HepG2 (cell line): ENCODE data around the gene TANGO2. TPM values are rescaled to one million over a fixed set of nuclear protein-coding genes. Genes with fewer than 3 reads are reported as not detected.

Source experiments
- BORCS8-MEF2B ChIP-seq: sonication (generic); formaldehyde crosslinking; IDR thresholded peaks from 2 replicates; pipeline ENCODE4 v1.8.0; 2022; ENCODE audit warnings: mild to moderate bottlenecking, missing genetic modification reagents
- CREM ChIP-seq, 2 experiments: sonication (generic) in 1 of 2; formaldehyde crosslinking in 1 of 2; IDR thresholded peaks; 2 replicates each; pipeline versions ENCODE4 v1.4.0 to v1.6.1; 2016 to 2020; ENCODE audit warnings: antibody characterized with exemption in 1 of 2, mild to moderate bottlenecking in 1 of 2, missing genetic modification reagents in 1 of 2
- FOXP1 ChIP-seq, 2 experiments: fragments of 450-650 bp in 1 of 2; IDR thresholded peaks; 2 replicates each; pipeline ENCODE4 v1.6.1; 2017 to 2018; ENCODE audit warnings: antibody characterized with exemption in 1 of 2
- HIVEP1 ChIP-seq: sonication (generic); formaldehyde crosslinking; IDR thresholded peaks from 2 replicates; pipeline ENCODE4 v1.4.0; 2020; ENCODE audit warnings: mild to moderate bottlenecking, missing genetic modification reagents
- NCOA1 ChIP-seq: sonication (generic); formaldehyde crosslinking; IDR thresholded peaks from 2 replicates; pipeline ENCODE4 v1.9.0; 2021; ENCODE audit warnings: missing genetic modification reagents
- PLRG1 ChIP-seq: fragments of 450-650 bp; conservative IDR thresholded peaks from 2 replicates; pipeline ENCODE4 v1.6.1; 2016
- RXRA ChIP-seq: sonication (generic); formaldehyde crosslinking; IDR thresholded peaks from 2 replicates; pipeline ENCODE4 v1.5.1; 2020; ENCODE audit warnings: missing genetic modification reagents
- RXRB ChIP-seq: IDR thresholded peaks from 2 replicates; pipeline ENCODE4 v1.6.1; 2016; ENCODE audit warnings: borderline replicate concordance, missing genetic modification reagents, missing compliant biosample characterization
- SSRP1 ChIP-seq: IDR thresholded peaks from 2 replicates; pipeline ENCODE4 v1.6.1; 2016; ENCODE audit warnings: control low read depth
- ZFX ChIP-seq: sonication (generic); formaldehyde crosslinking; IDR thresholded peaks from 2 replicates; pipeline ENCODE4 v1.4.0; 2020; ENCODE audit warnings: mild to moderate bottlenecking, low read depth, missing genetic modification reagents, moderate library complexity
- ZNF564 ChIP-seq: sonication (generic); formaldehyde crosslinking; IDR thresholded peaks from 2 replicates; pipeline ENCODE4 v1.8.1; 2023; ENCODE audit warnings: mild to moderate bottlenecking, missing genetic modification reagents
- ZNF768 ChIP-seq: sonication (generic); formaldehyde crosslinking; IDR thresholded peaks from 2 replicates; pipeline ENCODE4 v1.4.0; 2020; ENCODE audit warnings: missing genetic modification reagents
- ZNF790 ChIP-seq: sonication (generic); formaldehyde crosslinking; IDR thresholded peaks from 2 replicates; pipeline ENCODE4 v1.8.0; 2022; ENCODE audit warnings: missing genetic modification reagents, mild to moderate bottlenecking, borderline replicate concordance
- ZNF792 ChIP-seq: IDR thresholded peaks from 2 replicates; pipeline ENCODE4 v1.6.1; 2016
- polyA plus RNA-seq, 8 experiments: library from polyadenylated mRNA; depleted of rRNA in 3 of 8; stranded (reverse) in 7 of 8; unstranded in 1 of 8; fragments of >200 nt; fragmentation: Illumina TruSeq in 4 of 8; extraction: Trizol in 4 of 8; gene quantifications; 2 replicates each; pipeline versions ENCODE4 v1.2.1 to v1.2.3, GENCODE V29; 2011 to 2016; ENCODE audit warnings: low read depth in 4 of 8, missing spikeins in 1 of 8, mixed read lengths in 1 of 8; ENCODE audit not compliant: insufficient read depth in 1 of 8
- total RNA-seq, 5 experiments: library from RNA; depleted of rRNA; stranded (reverse); fragments of >200 nt; fragmentation: Illumina TruSeq; extraction: Trizol; gene quantifications; 2 replicates each; pipeline ENCODE4 v1.2.3, GENCODE V29; 2016; ENCODE audit warnings: low read depth in 1 of 5
- TF ChIP-seq, protein P1 (sequence below): sonication (generic); formaldehyde crosslinking; IDR thresholded peaks from 2 replicates; pipeline ENCODE4 v1.5.1; 2020; ENCODE audit warnings: mild to moderate bottlenecking, missing genetic modification reagents, moderate library complexity
- TF ChIP-seq, protein P2 (sequence below): sonication (generic); formaldehyde crosslinking; IDR thresholded peaks from 2 replicates; pipeline ENCODE4 v1.5.0; 2020; ENCODE audit warnings: mild to moderate bottlenecking, missing genetic modification reagents, borderline replicate concordance
- TF ChIP-seq, protein P3 (sequence below): sonication (generic); formaldehyde crosslinking; IDR thresholded peaks from 2 replicates; pipeline ENCODE4 v1.5.0; 2020; ENCODE audit warnings: missing genetic modification reagents

The TANGO2 gene
- total and polyA plus RNA-seq, 2 of the 13 experiments (the other 11 are each of a cell fraction or from before 2014, with no cell fraction given): 12.9 to 14.8 TPM

DNA sequence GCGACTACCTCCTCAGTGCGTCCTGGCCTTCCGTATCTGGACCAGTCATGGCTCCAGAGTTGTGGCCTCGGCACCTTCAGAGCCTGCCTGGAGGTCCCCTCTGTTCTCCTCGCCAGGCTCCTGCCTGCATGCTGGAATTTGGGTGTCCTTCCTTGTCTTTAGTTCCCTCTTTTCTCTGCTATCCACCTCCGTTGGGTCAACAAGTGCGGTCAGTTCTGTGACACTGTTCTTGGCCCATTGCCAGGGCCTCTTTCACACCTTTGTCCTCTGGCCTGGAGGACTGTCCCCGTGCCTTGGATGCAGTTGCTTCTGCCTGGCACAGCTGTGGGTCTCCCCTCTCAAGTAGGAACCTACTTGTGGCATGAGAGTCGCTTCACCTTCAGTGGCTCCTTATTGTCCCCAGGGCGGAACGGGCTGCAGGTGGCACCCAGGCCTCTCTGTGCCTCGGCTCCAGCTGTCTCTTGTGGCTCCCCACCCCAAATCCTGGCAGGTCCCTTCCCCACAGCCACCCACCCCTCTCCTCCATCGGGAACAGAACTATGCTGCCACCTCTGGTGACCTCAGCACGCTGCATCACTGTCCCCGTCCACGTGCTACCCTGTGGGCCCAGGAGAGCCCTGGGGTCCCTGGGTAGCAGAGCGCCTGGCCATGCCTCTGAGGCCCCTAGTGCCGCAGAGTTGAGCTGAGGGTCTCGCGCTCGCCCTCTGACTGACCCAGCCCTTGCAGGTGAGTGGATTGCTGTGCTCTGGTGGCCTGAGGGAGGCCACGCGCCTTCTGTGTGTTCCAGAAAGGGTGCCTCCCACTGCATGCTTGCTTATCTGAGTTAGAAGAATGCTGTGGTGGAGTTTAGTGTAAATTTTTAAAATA, 63.9 kb downstream of the TANGO2 start (continued):
- TF ChIP-seq RXRB (CRISPR knock-in tag) (peak; percentile 31; the same call in 1 of the 2 replicates), HIVEP1 (CRISPR knock-in tag) (peak; percentile 62; the same call in 1 of the 2 replicates), FOXP1 (IDR thresholded peaks at IDR 0.05) (no peak), FOXP1 (CRISPR knock-in tag; IDR thresholded peaks at IDR 0.05) (no peak), BORCS8-MEF2B (CRISPR knock-in tag) (0 out of 2 replicates have a peak, but pooled peaks have one; percentile 40), ZFX (CRISPR knock-in tag) (peak; percentile 48; the same call in 1 of the 2 replicates), RXRA (peak; percentile 73), NCOA1 (CRISPR knock-in tag) (0 out of 2 replicates have a peak, but pooled peaks have one; percentile 55), ZNF768 (CRISPR knock-in tag) (peak; percentile 31; the same call in 1 of the 2 replicates), PLRG1 (no peak), CREM (IDR thresholded peaks at IDR 0.05) (peak; percentile 25; the same call in 1 of the 2 replicates), CREM (CRISPR knock-in tag; IDR thresholded peaks at IDR 0.05) (no peak), ZNF792 (no peak), ZNF790 (no peak), SSRP1 (no peak), ZNF564 (CRISPR knock-in tag) (no peak)
- TF ChIP-seq, protein P1, sequence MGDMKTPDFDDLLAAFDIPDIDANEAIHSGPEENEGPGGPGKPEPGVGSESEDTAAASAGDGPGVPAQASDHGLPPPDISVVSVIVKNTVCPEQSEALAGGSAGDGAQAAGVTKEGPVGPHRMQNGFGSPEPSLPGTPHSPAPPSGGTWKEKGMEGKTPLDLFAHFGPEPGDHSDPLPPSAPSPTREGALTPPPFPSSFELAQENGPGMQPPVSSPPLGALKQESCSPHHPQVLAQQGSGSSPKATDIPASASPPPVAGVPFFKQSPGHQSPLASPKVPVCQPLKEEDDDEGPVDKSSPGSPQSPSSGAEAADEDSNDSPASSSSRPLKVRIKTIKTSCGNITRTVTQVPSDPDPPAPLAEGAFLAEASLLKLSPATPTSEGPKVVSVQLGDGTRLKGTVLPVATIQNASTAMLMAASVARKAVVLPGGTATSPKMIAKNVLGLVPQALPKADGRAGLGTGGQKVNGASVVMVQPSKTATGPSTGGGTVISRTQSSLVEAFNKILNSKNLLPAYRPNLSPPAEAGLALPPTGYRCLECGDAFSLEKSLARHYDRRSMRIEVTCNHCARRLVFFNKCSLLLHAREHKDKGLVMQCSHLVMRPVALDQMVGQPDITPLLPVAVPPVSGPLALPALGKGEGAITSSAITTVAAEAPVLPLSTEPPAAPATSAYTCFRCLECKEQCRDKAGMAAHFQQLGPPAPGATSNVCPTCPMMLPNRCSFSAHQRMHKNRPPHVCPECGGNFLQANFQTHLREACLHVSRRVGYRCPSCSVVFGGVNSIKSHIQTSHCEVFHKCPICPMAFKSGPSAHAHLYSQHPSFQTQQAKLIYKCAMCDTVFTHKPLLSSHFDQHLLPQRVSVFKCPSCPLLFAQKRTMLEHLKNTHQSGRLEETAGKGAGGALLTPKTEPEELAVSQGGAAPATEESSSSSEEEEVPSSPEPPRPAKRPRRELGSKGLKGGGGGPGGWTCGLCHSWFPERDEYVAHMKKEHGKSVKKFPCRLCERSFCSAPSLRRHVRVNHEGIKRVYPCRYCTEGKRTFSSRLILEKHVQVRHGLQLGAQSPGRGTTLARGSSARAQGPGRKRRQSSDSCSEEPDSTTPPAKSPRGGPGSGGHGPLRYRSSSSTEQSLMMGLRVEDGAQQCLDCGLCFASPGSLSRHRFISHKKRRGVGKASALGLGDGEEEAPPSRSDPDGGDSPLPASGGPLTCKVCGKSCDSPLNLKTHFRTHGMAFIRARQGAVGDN (CRISPR knock-in tag): peak; percentile 89
- TF ChIP-seq, protein P2, sequence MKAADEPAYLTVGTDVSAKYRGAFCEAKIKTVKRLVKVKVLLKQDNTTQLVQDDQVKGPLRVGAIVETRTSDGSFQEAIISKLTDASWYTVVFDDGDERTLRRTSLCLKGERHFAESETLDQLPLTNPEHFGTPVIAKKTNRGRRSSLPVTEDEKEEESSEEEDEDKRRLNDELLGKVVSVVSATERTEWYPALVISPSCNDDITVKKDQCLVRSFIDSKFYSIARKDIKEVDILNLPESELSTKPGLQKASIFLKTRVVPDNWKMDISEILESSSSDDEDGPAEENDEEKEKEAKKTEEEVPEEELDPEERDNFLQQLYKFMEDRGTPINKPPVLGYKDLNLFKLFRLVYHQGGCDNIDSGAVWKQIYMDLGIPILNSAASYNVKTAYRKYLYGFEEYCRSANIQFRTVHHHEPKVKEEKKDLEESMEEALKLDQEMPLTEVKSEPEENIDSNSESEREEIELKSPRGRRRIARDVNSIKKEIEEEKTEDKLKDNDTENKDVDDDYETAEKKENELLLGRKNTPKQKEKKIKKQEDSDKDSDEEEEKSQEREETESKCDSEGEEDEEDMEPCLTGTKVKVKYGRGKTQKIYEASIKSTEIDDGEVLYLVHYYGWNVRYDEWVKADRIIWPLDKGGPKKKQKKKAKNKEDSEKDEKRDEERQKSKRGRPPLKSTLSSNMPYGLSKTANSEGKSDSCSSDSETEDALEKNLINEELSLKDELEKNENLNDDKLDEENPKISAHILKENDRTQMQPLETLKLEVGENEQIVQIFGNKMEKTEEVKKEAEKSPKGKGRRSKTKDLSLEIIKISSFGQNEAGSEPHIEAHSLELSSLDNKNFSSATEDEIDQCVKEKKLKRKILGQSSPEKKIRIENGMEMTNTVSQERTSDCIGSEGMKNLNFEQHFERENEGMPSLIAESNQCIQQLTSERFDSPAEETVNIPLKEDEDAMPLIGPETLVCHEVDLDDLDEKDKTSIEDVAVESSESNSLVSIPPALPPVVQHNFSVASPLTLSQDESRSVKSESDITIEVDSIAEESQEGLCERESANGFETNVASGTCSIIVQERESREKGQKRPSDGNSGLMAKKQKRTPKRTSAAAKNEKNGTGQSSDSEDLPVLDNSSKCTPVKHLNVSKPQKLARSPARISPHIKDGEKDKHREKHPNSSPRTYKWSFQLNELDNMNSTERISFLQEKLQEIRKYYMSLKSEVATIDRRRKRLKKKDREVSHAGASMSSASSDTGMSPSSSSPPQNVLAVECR (CRISPR knock-in tag): peak; percentile 73; the same call in 1 of the 2 replicates
- TF ChIP-seq, protein P3, sequence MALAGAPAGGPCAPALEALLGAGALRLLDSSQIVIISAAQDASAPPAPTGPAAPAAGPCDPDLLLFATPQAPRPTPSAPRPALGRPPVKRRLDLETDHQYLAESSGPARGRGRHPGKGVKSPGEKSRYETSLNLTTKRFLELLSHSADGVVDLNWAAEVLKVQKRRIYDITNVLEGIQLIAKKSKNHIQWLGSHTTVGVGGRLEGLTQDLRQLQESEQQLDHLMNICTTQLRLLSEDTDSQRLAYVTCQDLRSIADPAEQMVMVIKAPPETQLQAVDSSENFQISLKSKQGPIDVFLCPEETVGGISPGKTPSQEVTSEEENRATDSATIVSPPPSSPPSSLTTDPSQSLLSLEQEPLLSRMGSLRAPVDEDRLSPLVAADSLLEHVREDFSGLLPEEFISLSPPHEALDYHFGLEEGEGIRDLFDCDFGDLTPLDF (CRISPR knock-in tag): no peak
